ENCODE results near the gene USP26.
"Not testable (repeated sequence)": the region's sequence is repeated elsewhere in the genome, so short reads cannot be mapped to it uniquely, and the experiment has no call there.

Gene USP26

GRCh38 chrX:133097031-133097430 is at the start of gene USP26:
Gene USP26 (minus strand): TSS chrX:133097109. CDS start chrX:133028220, 68,889 bp downstream.
- no peak for DNase-seq

- DNase-seq: no peak
Observed at GRCh38 chrX:133134282-133134681, 37.4 kb upstream of the USP26 start.

- no peak for DNase-seq
Observed at GRCh38 chrX:133120406-133120805, 23.5 kb upstream of the USP26 start.

- DNase-seq: no peak
Observed at GRCh38 chrX:133094098-133094731, 2.7 kb downstream of the USP26 start.

- no peak for DNase-seq
Observed at GRCh38 chrX:133090236-133090809, 6.6 kb downstream of the USP26 start.

GRCh38 chrX:133089411-133089810 is 7.5 kb downstream of the USP26 start:
- no peak for DNase-seq

GRCh38 chrX:133085785-133086184 is 11.1 kb downstream of the USP26 start:
- DNase-seq: no peak

GRCh38 chrX:133085056-133085455 is 11.9 kb downstream of the USP26 start:
- DNase-seq: not testable (repeated sequence)

- DNase-seq: no peak
Observed at GRCh38 chrX:133083899-133084298, 13.0 kb downstream of the USP26 start.

GRCh38 chrX:133081990-133082389 is 14.9 kb downstream of the USP26 start:
- DNase-seq: no peak

- not testable (repeated sequence) for DNase-seq
Observed at GRCh38 chrX:133077856-133078255, 19.1 kb downstream of the USP26 start.

- DNase-seq: no peak
Observed at GRCh38 chrX:133072566-133072965, 24.3 kb downstream of the USP26 start.

GRCh38 chrX:133068461-133068860 is 28.4 kb downstream of the USP26 start:
- no peak for DNase-seq

GRCh38 chrX:133056341-133056740 is 40.6 kb downstream of the USP26 start:
- DNase-seq: no peak

GRCh38 chrX:133054761-133055405 is 42.0 kb downstream of the USP26 start:
- no peak for DNase-seq

GRCh38 chrX:133053861-133054598 is 42.9 kb downstream of the USP26 start:
- DNase-seq: no peak

- DNase-seq: no peak
Observed at GRCh38 chrX:133048751-133049150, 48.2 kb downstream of the USP26 start.

GRCh38 chrX:133046601-133047000 is 50.3 kb downstream of the USP26 start:
- no peak for DNase-seq

GRCh38 chrX:133045986-133046385 is 50.9 kb downstream of the USP26 start:
- no peak for DNase-seq

GRCh38 chrX:133044145-133044786 is 52.6 kb downstream of the USP26 start:
- DNase-seq: not testable (repeated sequence)

- no peak for DNase-seq
Observed at GRCh38 chrX:133042260-133042659, 54.6 kb downstream of the USP26 start.

- no peak for DNase-seq
Observed at GRCh38 chrX:133033010-133033409, 63.9 kb downstream of the USP26 start.

- no peak for DNase-seq
Observed at GRCh38 chrX:133018229-133018628, 78.7 kb downstream of the USP26 start.
